GM10266 (cell line): ENCODE measurements around the gene TCF7L1.
"Not testable (repeated sequence)": the region's sequence is repeated elsewhere in the genome, so short reads cannot be mapped to it uniquely, and the experiment has no call there.

ENCODE experiments used
- DNase-seq: peaks from one replicate; pipeline ENCODE4 v3.0.0; 2012; ENCODE audit errors: extremely low spot score
- TF ChIP-seq, protein P1 (sequence below): IDR thresholded peaks from 2 replicates; pipeline ENCODE4 v1.5.1; 2012; ENCODE audit warnings: mild to moderate bottlenecking, low read depth; ENCODE audit not compliant: control insufficient read depth, insufficient read depth; ENCODE audit errors: missing control alignments

TCF7L1 gene

DNA sequence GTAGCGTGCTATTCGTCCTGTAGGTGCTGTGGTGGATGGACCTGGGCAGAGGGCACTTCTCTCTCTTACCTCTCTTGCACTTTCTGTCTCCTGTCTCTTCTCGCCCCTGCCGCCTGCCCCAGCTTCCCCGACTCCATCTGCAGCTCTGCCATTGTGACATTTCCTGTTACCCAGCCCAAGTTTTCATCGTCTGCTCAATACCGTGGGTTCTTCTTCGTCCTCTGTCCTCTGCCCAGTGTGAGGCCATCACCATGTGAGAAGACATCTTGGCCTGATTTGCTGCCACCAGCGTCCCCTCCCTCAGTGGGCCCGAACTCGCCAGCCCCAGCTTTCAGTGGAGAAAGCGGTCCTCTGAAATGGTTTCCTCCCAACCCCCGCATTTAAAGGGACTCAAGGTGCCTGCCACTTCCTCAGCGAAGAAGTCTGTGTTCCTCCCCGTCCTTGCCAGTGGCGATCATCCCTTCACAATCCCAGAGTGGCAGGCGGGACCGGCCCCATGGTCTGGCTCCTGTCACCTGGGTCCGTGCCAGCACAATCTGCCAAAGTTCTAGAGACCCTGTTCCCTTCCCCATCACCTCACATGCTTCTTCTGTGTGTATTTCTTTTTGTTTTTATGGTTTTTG lies 176.6 kb downstream of the TCF7L1 start:
- TF ChIP-seq, protein P1, sequence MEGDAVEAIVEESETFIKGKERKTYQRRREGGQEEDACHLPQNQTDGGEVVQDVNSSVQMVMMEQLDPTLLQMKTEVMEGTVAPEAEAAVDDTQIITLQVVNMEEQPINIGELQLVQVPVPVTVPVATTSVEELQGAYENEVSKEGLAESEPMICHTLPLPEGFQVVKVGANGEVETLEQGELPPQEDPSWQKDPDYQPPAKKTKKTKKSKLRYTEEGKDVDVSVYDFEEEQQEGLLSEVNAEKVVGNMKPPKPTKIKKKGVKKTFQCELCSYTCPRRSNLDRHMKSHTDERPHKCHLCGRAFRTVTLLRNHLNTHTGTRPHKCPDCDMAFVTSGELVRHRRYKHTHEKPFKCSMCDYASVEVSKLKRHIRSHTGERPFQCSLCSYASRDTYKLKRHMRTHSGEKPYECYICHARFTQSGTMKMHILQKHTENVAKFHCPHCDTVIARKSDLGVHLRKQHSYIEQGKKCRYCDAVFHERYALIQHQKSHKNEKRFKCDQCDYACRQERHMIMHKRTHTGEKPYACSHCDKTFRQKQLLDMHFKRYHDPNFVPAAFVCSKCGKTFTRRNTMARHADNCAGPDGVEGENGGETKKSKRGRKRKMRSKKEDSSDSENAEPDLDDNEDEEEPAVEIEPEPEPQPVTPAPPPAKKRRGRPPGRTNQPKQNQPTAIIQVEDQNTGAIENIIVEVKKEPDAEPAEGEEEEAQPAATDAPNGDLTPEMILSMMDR, result no peak
- no peak for DNase-seq

- no peak for DNase-seq
- TF ChIP-seq, protein P1, result no peak
Measured at GRCh38 chr2:85310330-85310729, 177.1 kb downstream of the TCF7L1 start.

GRCh38 chr2:85312404-85312803 lies 179.2 kb downstream of the TCF7L1 start:
- TF ChIP-seq, protein P1, result no peak
- DNase-seq, result no peak

- TF ChIP-seq, protein P1, result no peak
- DNase-seq, result no peak
Measured at GRCh38 chr2:85314884-85315242, 181.7 kb downstream of the TCF7L1 start.

DNA sequence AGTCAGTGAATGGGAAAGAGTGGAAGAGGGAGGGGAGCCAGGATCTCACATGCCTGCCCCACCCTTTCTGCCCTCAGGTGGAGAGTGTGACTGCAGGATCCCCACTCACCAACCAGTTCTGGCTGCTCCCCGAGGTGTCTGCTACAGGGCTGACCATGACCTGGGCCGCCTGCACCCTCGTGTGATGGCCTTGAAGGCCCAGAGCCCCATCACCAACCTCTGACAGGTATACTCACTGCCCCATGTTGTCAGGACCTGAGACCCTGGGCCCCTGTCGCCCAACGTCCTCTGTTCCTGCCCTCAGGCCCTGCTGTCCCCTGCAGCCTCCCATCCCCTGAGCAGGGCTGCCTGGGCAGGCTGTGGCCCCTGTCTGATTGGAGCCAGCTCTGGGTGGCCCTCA lies 182.7 kb downstream of the TCF7L1 start:
- DNase-seq, result not testable (repeated sequence)

DNA sequence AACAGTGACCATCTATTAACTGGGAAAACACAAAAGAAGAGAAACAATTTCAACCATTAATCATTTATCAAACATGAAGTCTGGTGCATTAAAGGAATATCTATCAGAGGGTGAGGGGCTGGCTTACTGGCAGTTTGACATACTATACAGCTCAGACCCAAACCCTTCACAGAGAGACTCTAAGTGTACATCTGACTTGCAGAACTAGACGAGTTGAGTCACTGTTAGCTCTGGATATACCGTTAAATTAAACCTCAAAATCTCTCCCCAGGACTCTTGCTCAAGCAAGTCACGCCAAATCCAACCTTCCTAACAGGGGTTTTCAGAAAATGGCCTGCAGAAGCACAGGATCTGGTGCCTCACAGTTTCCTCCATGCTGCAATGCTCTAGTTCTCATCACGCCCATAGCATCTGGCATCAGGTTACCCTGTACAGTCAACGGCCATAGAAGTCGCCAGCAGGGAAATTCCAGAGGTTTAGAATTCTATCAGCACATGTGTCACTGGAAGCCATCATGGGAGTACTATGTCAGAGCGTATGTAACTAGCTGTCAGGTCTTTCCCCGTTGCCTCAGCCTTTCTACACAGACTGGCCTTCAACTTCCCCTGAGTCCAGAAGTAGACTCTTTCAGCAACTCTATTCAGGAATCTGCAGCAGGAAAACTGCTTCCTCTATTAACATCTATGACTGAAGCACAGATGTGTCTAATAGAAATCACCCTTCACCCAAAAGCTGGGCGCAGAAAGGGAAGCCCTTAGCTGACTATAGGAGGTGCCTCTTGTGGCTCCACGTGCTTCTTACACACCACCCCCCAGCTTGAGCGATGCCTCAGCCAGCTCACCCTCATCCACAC lies 185.3 kb downstream of the TCF7L1 start:
- TF ChIP-seq, protein P1, result no peak
- no peak for DNase-seq

- DNase-seq, result no peak
- TF ChIP-seq, protein P1, result no peak
Measured at GRCh38 chr2:85319796-85320195, 186.6 kb downstream of the TCF7L1 start.
